ENCODE data around the gene TNC. TPM values are rescaled to one million over a fixed set of nuclear protein-coding genes. Genes with fewer than 3 reads are reported as not detected.

Gene TNC
- total RNA-seq, 1 donor from 2014 or later = 137 TPM

- Histone ChIP-seq H3K9me3 (no peaks in the 10 kb centered on the region), H3K36me3 (no peaks in the 10 kb centered on the region), H3K27ac (no peak overlapping the region), H3K4me1 (peaks cover 0 to 4% of the 10 kb centered on the region in 2 donors), H3K27me3 (no peaks in the 10 kb centered on the region), H3K4me3 (no peak overlapping the region)
- intact Hi-C loops (cut with DNase I) = no loop called here
- DNase-seq (ENCODE audit: low spot score in 2 of 2) = no peak
- no peak for TF ChIP-seq CTCF (IDR thresholded peaks at IDR 0.05)
Measured at GRCh38 chr9:115111874-115112273, 6.1 kb downstream of the TNC start.

- Histone ChIP-seq H3K9me3 (no peaks in the 10 kb centered on the region), H3K4me1 (no peaks in the 10 kb centered on the region), H3K4me3 (no peak overlapping the region), H3K27ac (no peak overlapping the region), H3K36me3 (no peaks in the 10 kb centered on the region), H3K27me3 (no peaks in the 10 kb centered on the region)
- no peak for TF ChIP-seq CTCF (IDR thresholded peaks at IDR 0.05)
- DNase-seq (ENCODE audit: low spot score in 2 of 2) = no peak
- intact Hi-C loops (cut with DNase I) = no loop called here
Measured at GRCh38 chr9:115109486-115109885, 8.5 kb downstream of the TNC start.

DNA sequence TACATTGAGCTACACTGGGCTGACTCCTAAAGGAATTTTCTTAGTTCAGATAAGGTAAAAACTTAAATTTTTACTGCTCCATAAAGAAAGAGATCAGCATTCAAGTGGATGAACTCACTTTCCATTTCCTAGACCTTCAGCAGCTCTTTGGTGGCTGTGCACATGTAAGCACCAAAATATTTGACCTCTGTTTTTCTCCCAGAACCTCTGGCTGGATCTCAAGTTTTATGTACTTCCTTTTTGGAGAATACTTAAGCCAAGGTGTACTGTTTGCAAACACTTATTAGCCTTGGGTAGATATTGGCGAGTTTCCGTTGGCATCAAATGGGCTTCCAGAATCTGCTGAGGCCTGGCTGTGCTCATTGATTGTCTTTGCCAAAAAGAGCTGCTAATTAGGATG, 10.3 kb downstream of the TNC start:
- intact Hi-C loops (cut with DNase I) = no loop called here
- H3K9me3 ChIP-seq = no peaks in the 10 kb centered on the region
- H3K36me3 ChIP-seq = no peaks in the 10 kb centered on the region
- H3K4me1 ChIP-seq = no peaks in the 10 kb centered on the region
- DNase-seq (ENCODE audit: low spot score in 2 of 2) = no peak
- TF ChIP-seq CTCF (IDR thresholded peaks at IDR 0.05) = no peak
- H3K27me3 ChIP-seq = no peaks in the 10 kb centered on the region
- H3K27ac ChIP-seq = no peak overlapping the region
- H3K4me3 ChIP-seq = no peak overlapping the region

DNA sequence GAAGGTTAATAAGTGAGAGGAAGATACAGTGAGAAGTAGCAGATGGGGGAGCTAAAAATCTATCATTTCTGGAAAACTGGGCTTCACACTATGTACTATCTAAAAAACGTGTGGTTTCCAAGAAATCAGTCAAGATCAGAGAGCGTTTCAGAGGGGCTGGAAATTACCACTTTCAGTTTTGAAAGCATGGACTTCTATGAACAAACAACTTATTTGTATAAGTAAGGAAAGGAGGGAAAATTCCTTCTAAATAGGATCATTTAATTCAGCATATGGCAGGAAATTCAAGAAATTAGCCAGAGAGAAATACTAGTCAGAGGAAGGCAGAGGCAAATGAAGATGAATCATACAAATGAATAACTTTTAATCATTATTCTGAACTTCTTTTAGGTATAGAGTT, 11.3 kb downstream of the TNC start:
- TF ChIP-seq CTCF (IDR thresholded peaks at IDR 0.05) = no peak
- H3K9me3 ChIP-seq = no peaks in the 10 kb centered on the region
- DNase-seq (ENCODE audit: low spot score in 2 of 2) = no peak
- H3K4me3 ChIP-seq = no peak overlapping the region
- intact Hi-C loops (cut with DNase I) = no loop called here
- no peaks in the 10 kb centered on the region for H3K27me3 ChIP-seq
- no peaks in the 10 kb centered on the region for H3K36me3 ChIP-seq
- H3K27ac ChIP-seq = no peak overlapping the region
- H3K4me1 ChIP-seq = no peaks in the 10 kb centered on the region

GRCh38 chr9:115106001-115106400, 12.0 kb downstream of the TNC start:
- TF ChIP-seq CTCF (IDR thresholded peaks at IDR 0.05) = no peak
- no peaks in the 10 kb centered on the region for H3K9me3 ChIP-seq
- H3K4me3 ChIP-seq = no peak overlapping the region
- H3K27me3 ChIP-seq = no peaks in the 10 kb centered on the region
- intact Hi-C loops (cut with DNase I) = no loop called here
- no peak overlapping the region for H3K27ac ChIP-seq
- H3K4me1 ChIP-seq = no peaks in the 10 kb centered on the region
- no peaks in the 10 kb centered on the region for H3K36me3 ChIP-seq
- no peak for DNase-seq (ENCODE audit: low spot score in 2 of 2)

- H3K27ac ChIP-seq = no peak overlapping the region
- DNase-seq (ENCODE audit: low spot score in 2 of 2) = no peak
- H3K27me3 ChIP-seq = no peaks in the 10 kb centered on the region
- H3K9me3 ChIP-seq = no peaks in the 10 kb centered on the region
- TF ChIP-seq CTCF (IDR thresholded peaks at IDR 0.05) = no peak
- no peak overlapping the region for H3K4me3 ChIP-seq
- intact Hi-C loops (cut with DNase I) = no loop called here
- no peaks in the 10 kb centered on the region for H3K36me3 ChIP-seq
- no peaks in the 10 kb centered on the region for H3K4me1 ChIP-seq
Measured at GRCh38 chr9:115104908-115105307, 13.0 kb downstream of the TNC start.
